Hematopoietic multipotent progenitor cell treated with erythropoietin and hydrocortisone succinate and interleukin-3 and kit ligand, for 8 days (in vitro differentiated cells): ENCODE data around the gene BOK.
"Not testable (repeated sequence)": the region's sequence is repeated elsewhere in the genome, so short reads cannot be mapped to it uniquely, and the experiment has no call there.

Source experiments
- DNase-seq: peaks from one replicate; pipeline ENCODE4 v3.0.0-alpha.2; 2015

Gene BOK

GRCh38 chr2:241574911-241575623 is 16.5 kb downstream of the BOK start:
- no peak for DNase-seq

DNA sequence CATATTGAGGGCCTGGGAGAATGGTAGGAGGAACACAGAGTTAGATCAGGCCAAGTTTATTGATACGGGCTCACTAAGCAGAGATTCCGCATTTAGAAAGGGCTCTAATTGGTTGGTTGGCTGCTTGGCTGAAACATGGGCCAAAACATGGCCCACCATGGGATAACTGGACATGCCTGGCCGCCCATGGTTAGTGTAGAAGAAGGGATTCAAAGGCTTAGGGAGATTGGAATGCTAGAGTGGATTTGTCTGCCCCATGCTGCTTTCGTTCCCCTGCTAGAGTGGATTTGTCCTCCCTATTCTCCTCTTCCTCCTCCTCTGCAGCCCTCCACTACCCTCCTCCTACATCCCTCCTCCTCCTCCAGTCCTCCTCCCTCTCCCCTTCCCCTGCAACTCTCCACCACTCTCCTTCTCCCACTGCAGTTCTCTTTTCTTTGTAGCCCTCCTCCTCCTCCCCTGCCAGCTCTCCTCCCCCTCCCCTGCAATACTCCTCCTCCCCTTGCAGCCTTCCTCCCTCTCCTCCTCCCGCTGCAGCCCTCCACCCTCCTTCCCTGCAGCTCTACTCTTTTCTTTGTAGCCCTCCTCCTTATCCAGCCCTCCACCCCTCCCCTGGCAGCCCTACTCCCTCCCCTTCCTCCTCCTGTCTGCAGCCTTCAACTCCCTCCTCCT is 17.2 kb downstream of the BOK start:
- no peak for DNase-seq

GRCh38 chr2:241576293-241576654 is 17.7 kb downstream of the BOK start:
- no peak for DNase-seq

- DNase-seq, result no peak
These were observed 19.0 kb downstream of the BOK start for GRCh38 chr2:241577413-241578122.

DNA sequence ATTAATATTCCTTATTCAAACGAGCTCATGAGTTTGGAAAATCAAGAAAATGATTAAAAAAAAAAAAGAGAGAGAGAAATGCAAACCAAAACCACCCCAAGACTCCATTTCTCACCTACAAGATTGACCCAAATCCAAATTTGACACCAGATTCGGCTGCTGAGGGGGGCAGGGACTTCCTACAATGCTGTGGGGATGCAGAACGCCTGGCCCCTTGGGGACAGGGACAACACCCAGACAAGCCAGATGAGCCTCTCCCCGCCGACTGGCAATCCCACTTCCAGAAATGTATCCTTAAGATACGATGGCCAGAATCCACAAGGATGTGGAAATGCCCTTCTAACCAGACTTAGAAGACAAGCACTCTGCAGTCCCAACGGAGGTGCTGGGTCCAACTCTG is 20.7 kb downstream of the BOK start:
- DNase-seq, result no peak

DNA sequence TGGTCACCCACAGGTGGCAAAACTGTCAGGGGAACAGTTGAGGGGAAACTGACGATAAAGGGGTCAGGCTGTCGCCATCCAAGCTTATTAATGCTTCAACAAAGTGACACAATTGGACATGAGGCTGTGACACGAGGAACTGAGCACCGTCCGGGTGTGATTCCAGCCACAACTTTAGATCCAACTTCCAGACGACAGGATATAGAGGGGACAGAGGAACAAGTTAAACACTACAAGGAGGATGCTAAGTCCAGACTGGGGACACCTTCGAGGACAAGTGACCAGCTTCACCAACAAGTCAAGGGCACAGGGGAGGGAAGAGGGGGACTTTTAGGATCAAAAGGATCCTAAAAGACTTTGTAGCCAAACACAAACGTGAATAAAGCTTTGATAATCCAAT is 23.8 kb downstream of the BOK start:
- no peak for DNase-seq

DNA sequence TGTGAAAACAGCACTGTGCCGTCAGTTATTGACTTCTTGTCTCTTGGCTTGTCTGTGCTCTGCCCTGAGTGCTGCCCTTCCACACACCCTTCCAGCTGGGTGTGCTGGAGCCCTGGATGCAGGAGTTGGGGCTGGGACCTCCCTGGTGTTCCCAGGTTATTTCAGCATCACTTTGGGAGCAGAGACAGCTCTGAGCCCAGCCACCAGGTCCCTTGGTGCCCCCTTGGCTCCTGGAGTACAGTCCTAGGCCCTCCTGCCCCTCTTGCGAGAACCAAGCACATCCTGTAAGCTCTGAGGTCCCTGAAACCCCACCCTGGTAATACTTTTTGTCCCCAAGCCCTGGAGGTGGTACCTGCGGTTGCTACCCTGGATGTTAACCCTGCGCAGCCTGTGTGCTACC is 24.3 kb downstream of the BOK start:
- no peak for DNase-seq

DNA sequence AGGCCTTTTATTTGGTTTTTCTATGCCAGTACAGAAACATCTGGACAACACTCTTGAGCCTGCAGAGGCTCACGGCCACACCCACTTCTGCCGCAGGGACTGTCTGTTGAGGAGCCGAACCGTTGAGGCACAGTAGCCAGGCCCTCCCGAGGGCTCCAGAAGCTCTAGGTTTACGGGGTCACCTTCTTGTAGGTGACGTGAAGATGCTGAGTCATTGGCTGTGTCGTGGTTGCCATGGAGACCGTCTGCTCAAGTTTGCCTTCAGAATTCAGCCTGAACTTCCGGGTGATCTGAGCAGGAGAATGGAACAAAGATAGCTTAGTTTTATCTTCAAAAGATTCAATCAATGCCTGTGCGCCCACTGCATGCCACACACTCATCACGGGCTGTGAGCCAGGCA is 25.9 kb downstream of the BOK start:
- no peak for DNase-seq

GRCh38 chr2:241586564-241587264 is 28.2 kb downstream of the BOK start:
- DNase-seq, result no peak

- not testable (repeated sequence) for DNase-seq
These were observed 31.3 kb downstream of the BOK start for GRCh38 chr2:241589863-241590262.

DNA sequence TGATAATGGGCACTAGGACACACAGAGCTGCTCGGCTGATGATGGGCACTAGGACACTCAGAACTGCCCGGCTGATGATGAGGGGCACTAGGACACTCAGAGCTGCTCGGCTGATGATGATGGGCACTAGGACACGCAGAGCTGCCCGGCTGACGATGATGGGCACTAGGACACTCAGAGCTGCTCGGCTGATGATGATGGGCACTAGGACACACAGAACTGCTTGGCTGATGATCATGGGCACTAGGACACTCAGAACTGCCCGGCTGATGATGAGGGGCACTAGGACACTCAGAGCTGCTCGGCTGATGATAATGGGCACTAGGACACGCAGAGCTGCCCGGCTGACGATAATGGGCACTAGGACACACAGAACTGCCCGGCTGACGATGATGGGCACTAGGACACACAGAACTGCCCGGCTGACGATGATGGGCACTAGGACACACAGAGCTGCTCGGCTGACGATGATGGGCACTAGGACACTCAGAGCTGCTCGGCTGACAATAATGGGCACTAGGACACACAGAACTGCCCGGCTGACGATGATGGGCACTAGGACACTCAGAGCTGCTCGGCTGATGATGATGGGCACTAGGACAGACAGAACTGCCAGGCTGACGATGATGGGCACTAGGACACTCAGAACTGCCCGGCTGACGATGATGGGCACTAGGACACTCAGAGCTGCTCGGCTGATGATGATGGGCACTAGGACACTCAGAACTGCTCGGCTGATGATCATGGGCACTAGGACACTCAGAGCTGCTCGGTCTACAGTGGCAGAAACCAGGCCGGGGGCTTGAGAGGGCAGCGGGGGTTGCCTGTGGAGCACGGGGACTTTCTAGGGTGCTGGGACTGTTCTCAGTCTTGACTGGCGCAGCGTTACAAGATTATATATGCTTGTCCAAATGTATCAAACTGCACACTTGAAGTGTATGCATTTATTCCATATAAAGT is 32.2 kb downstream of the BOK start:
- not testable (repeated sequence) for DNase-seq

DNA sequence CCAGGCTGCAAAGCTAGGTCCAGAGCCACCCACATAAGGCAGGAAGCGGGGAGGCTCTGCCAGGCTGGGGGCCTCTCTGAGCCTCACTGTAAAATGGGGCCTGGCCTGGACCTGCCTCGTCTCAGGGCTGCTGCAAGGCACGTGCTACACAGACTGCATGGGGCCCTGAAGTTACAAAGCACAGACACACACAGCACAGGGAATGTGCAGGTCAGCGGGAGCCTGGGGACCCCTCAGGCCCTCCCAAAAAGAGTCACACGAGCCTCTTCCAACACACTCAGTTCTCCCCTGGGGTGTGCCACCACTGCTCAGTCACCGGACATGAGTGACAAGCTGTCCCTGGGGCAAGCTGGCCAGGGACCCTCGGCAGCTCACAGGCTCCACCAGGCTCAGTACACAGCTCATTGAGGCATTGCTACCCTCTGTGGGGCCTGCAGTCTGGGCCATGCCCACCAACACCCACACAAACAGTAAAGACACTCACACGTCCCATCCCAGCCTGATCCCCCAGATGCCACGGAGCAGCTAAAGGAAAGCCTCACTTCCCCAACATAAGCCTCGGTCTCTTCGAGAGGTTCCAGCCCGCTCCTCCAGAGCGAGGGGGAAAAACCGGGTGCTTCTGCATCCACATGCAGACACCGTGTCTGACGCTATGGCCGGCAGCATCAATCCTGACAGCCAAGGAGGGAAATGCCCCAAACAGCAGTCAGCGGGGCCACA is 33.7 kb downstream of the BOK start:
- no peak for DNase-seq

- no peak for DNase-seq
These were observed 34.7 kb downstream of the BOK start for GRCh38 chr2:241593271-241593670.

GRCh38 chr2:241595600-241596140 is 37.1 kb downstream of the BOK start:
- no peak for DNase-seq

DNA sequence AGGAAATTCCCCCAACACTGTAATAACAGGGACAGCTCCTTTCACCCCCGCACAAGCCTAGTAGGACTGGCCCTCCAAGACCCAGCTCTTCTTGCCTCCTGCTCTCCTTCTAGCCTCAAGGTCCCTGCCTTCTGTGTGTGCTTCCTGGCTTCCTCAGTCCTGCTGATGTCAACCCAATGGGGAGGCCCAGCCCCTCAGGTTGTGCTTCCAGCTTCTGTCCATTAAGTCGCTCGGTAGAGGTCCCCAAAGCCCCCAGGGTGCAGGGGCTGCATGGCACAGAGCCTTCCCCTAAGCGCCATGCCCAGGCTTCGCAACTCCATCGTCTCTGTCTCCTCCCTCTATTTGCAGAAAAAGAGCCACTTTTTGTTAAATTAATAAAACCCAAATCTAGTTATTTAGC is 39.0 kb downstream of the BOK start:
- DNase-seq, result no peak

DNA sequence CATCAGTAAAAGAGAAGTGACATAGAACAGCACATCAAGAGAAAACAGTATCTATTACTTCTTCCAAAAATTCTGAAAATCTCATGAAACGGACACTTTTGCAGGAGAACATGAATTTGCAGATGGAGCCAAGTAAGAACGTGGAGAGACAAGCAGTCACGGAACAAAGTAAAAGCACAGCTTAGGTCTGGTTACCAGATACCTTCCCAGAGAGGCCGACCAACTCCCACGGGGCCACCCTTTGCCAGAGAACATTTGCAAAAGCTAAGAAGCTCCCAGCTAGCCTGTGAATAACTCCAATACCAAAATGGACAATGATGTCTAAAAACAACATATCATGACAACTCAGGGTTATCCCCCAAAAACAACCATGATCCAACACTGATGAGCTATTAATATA is 39.5 kb downstream of the BOK start:
- no peak for DNase-seq

- peak; percentile 17 for DNase-seq
These were observed 39.9 kb downstream of the BOK start for GRCh38 chr2:241598487-241598886.

GRCh38 chr2:241599615-241600014 is 41.1 kb downstream of the BOK start:
- no peak for DNase-seq

GRCh38 chr2:241601841-241602240 is 43.3 kb downstream of the BOK start:
- DNase-seq, result no peak

DNA sequence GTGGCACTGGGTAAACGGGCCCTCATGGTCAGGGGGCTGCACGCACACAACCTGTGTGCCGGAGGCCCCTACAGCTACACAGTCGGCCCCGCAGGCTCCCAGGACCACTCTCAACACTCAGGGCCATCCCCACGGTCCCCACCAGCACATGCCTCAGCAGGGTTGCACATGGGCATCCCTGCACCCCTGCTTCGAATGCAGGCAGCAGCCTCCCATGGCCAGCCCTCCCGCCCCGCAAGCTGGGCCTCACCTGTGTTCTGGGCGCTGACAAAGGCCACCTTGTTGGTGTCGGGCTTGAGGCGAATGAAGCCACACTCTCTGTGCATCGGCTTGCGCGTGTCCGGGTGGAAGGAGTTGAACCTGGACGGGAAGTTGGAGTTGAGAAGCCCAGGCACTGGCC is 44.2 kb downstream of the BOK start:
- DNase-seq, result no peak

DNA sequence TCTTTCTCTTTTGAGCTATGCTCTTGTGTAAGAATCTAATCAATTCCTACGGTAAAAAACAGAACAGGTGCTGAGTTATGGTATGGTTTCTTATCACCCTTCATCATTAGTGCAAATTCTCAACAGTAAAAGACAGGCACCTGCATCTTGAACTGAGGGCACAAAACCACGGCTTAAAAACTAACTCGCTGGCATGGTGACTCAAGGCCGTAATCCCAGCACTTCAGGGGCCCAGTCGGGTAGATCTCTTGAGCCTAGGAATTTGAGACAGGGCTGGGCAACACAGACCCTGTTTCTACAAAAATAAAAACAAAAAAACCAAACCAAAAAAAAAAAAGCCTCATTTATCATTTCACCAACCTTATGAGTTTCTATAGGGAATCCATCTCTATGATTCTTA is 45.1 kb downstream of the BOK start:
- no peak for DNase-seq
